ENCODE results near the gene RUNX2.

- TF ChIP-seq POLR2A (IDR thresholded peaks at IDR 0.05; ENCODE audit: low read depth, low read length) (no peak), POLR2AphosphoS5 (IDR thresholded peaks at IDR 0.05; ENCODE audit: low read depth, low read length) (no peak)
Measured at GRCh38 chr6:45684476-45684875, 356.3 kb downstream of the RUNX2 start.
